PC-3 (cell line): Measurements from ENCODE around the gene GNG14.

Source experiments
- EZH2 ChIP-seq: fragments of 300-600 bp; sonication (generic); IDR thresholded peaks from one replicate; pipeline ENCODE4 v1.6.1; 2017; ENCODE audit warnings: antibody characterized with exemption, mild to moderate bottlenecking, low read length; ENCODE audit not compliant: unreplicated experiment
- EZH2phosphoT487 ChIP-seq: fragments of 300-600 bp; sonication (generic); IDR thresholded peaks from 2 replicates; pipeline ENCODE4 v1.6.1; 2018; ENCODE audit warnings: mild to moderate bottlenecking, antibody characterized with exemption, low read length, borderline replicate concordance
- TF ChIP-seq, protein P1 (sequence below): fragments of 300-600 bp; sonication (generic); conservative IDR thresholded peaks from 2 replicates; pipeline ENCODE4 v1.5.1; 2017; ENCODE audit warnings: antibody characterized with exemption, low read depth, mild to moderate bottlenecking, low read length

- TF ChIP-seq, protein P1, sequence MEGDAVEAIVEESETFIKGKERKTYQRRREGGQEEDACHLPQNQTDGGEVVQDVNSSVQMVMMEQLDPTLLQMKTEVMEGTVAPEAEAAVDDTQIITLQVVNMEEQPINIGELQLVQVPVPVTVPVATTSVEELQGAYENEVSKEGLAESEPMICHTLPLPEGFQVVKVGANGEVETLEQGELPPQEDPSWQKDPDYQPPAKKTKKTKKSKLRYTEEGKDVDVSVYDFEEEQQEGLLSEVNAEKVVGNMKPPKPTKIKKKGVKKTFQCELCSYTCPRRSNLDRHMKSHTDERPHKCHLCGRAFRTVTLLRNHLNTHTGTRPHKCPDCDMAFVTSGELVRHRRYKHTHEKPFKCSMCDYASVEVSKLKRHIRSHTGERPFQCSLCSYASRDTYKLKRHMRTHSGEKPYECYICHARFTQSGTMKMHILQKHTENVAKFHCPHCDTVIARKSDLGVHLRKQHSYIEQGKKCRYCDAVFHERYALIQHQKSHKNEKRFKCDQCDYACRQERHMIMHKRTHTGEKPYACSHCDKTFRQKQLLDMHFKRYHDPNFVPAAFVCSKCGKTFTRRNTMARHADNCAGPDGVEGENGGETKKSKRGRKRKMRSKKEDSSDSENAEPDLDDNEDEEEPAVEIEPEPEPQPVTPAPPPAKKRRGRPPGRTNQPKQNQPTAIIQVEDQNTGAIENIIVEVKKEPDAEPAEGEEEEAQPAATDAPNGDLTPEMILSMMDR: no peak
- TF ChIP-seq EZH2: no peak
- no peak for TF ChIP-seq EZH2phosphoT487
These were observed 43.5 kb downstream of the GNG14 start for GRCh38 chr19:12731337-12731736.
